GM12878 (cell line): ENCODE data around the gene GSG1L2. TPM values are rescaled to one million over a fixed set of nuclear protein-coding genes. Genes with fewer than 3 reads are reported as not detected.

ENCODE experiments used
- ATAC-seq: fragments of 200-7000 bp; cut with Tn5 transposase; 3 replicates; pipeline ENCODE4 v1.9.1; 2020; ENCODE audit warnings: mild to moderate bottlenecking, moderate library complexity
- BruUV-seq: library from RNA; stranded (reverse); fragments of 400-500 nt; replicated peaks from 2 replicates; lab custom pipeline; 2021; lab: Mats Ljungman, UMichigan
- CTCF ChIA-PET: fragments of 300-600 bp; sonication (Branson Sonifier 250); formaldehyde crosslinking; extraction: SDS; loops from one replicate; lab custom pipeline; 2021; ENCODE audit warnings: inconsistent platforms; lab: Yijun Ruan, JAX
- POLR2A ChIA-PET: fragments of 350-600 bp; formaldehyde crosslinking; extraction: SDS; loops from one replicate; lab custom pipeline; 2021; ENCODE audit warnings: inconsistent platforms; lab: Charles Lee
- RAD21 ChIA-PET: fragments of 300-600 bp; sonication (Branson Sonifier 250); formaldehyde crosslinking; loops from one replicate; lab custom pipeline; 2023; ENCODE audit warnings: antibody characterized with exemption; ENCODE audit not compliant: unreplicated experiment; lab: Charles Lee
- SMC1A ChIA-PET: fragments of 300-600 bp; sonication (Branson Sonifier 250); formaldehyde crosslinking; loops from one replicate; lab custom pipeline; 2023; ENCODE audit not compliant: unreplicated experiment, uncharacterized antibody; lab: Charles Lee
- DNase-seq: peaks from one replicate; pipeline ENCODE4 v3.0.0-alpha.2; 2011; ENCODE audit warnings: low read depth, low spot score
- FAIRE-seq: peaks from 3 replicates; lab custom pipeline; 2011; peaks lifted over from hg19 to GRCh38; lab: Jason Lieb, UNC
- H2AFZ ChIP-seq: 2 replicates; pipeline ENCODE4 v1.6.0; 2011; ENCODE audit warnings: low read depth, low read length, control low read depth; ENCODE audit not compliant: control insufficient read depth
- H3K27ac ChIP-seq: 2 replicates; pipeline ENCODE4 v1.5.1; 2011; ENCODE audit warnings: control low read depth; ENCODE audit not compliant: control insufficient read depth, insufficient read depth
- H3K27me3 ChIP-seq, 2 experiments: replicated peaks in 1 of 2; 2 replicates each; pipeline versions ENCODE4 v1.6.0 to v1.6.1; 2011; ENCODE audit warnings: low read length in 1 of 2; ENCODE audit not compliant: control insufficient read depth in 2 of 2, insufficient read depth in 2 of 2
- H3K36me3 ChIP-seq, 2 experiments: 2 replicates each; pipeline ENCODE4 v1.5.1; 2011; ENCODE audit warnings: low read length in 1 of 2; ENCODE audit not compliant: control insufficient read depth in 2 of 2, insufficient read depth in 2 of 2
- H3K4me1 ChIP-seq: 2 replicates; pipeline ENCODE4 v1.6.1; 2011; ENCODE audit warnings: mild to moderate bottlenecking, low read length, moderate library complexity, mixed read lengths; ENCODE audit not compliant: control insufficient read depth, insufficient read depth
- H3K4me2 ChIP-seq: 2 replicates; pipeline ENCODE4 v1.6.0; 2011; ENCODE audit warnings: control low read depth; ENCODE audit not compliant: control insufficient read depth, insufficient read depth
- H3K4me3 ChIP-seq: fragments of 200-600 bp; sonication (generic); 2 replicates; pipeline ENCODE4 v1.5.1; 2016
- H3K79me2 ChIP-seq: 2 replicates; pipeline ENCODE4 v1.6.0; 2011; ENCODE audit warnings: low read length; ENCODE audit not compliant: control insufficient read depth, insufficient read depth
- H3K9ac ChIP-seq: 2 replicates; pipeline ENCODE4 v1.8.0; 2011; ENCODE audit warnings: low read length, control low read depth, mixed read lengths; ENCODE audit not compliant: control insufficient read depth, insufficient read depth
- H3K9me3 ChIP-seq: replicated peaks from 3 replicates; pipeline ENCODE4 v1.5.1; 2011; ENCODE audit warnings: mild to moderate bottlenecking, low read length; ENCODE audit not compliant: control insufficient read depth, insufficient read depth
- H4K20me1 ChIP-seq: 2 replicates; pipeline ENCODE4 v1.6.0; 2011; ENCODE audit not compliant: control insufficient read depth, insufficient read depth
- ATF7 ChIP-seq: fragments of 450-650 bp; IDR thresholded peaks from 2 replicates; pipeline ENCODE4 v1.6.1; 2016; ENCODE audit warnings: low read depth, mild to moderate bottlenecking
- BCL3 ChIP-seq: IDR thresholded peaks from 2 replicates; pipeline ENCODE4 v1.6.1; 2011; ENCODE audit warnings: borderline replicate concordance, low read depth, mild to moderate bottlenecking, moderate library complexity, low read length; ENCODE audit not compliant: insufficient read depth, poor library complexity, severe bottlenecking
- ELK1 ChIP-seq: IDR thresholded peaks from 2 replicates; pipeline ENCODE4 v1.6.1; 2012; ENCODE audit warnings: low read depth, low read length, improper control_type of control experiment
- EP300 ChIP-seq, 2 experiments: fragments of 150-350 bp in 1 of 2; IDR thresholded peaks; 2 replicates each; pipeline ENCODE4 v1.6.1; 2011 to 2012; ENCODE audit warnings: low read depth in 2 of 2, low read length in 2 of 2, borderline replicate concordance in 1 of 2, improper control_type of control experiment in 1 of 2, inconsistent platforms in 1 of 2; ENCODE audit not compliant: control insufficient read depth in 1 of 2
- FOXM1 ChIP-seq: IDR thresholded peaks from 2 replicates; pipeline ENCODE4 v1.6.1; 2012; ENCODE audit warnings: low read depth, mild to moderate bottlenecking, inconsistent platforms, low read length, moderate library complexity
- IKZF1 ChIP-seq: fragments of 450-650 bp; conservative IDR thresholded peaks from 2 replicates; pipeline ENCODE4 v1.6.1; 2017; ENCODE audit warnings: antibody characterized with exemption, mild to moderate bottlenecking
- IRF4 ChIP-seq: IDR thresholded peaks from 2 replicates; pipeline ENCODE4 v1.6.1; 2011; ENCODE audit warnings: low read depth, low read length
- NR2C2 ChIP-seq: IDR thresholded peaks from 2 replicates; pipeline ENCODE4 v1.6.1; 2011; ENCODE audit warnings: borderline replicate concordance, low read depth; ENCODE audit not compliant: control insufficient read depth, insufficient read length
- SMAD1 ChIP-seq: fragments of 450-650 bp; IDR thresholded peaks from 2 replicates; pipeline ENCODE4 v1.6.1; 2018; ENCODE audit warnings: mild to moderate bottlenecking, low read depth; ENCODE audit not compliant: partially characterized antibody
- SUZ12 ChIP-seq: fragments of 200-600 bp; sonication (generic); IDR thresholded peaks from one replicate; pipeline ENCODE4 v1.6.1; 2018; ENCODE audit warnings: antibody characterized with exemption, mild to moderate bottlenecking; ENCODE audit not compliant: unreplicated experiment
- TCF7 ChIP-seq: IDR thresholded peaks from 2 replicates; pipeline ENCODE4 v1.6.1; 2014; ENCODE audit warnings: antibody characterized with exemption, borderline replicate concordance
- ZNF24 ChIP-seq: fragments of 450-650 bp; IDR thresholded peaks from 2 replicates; pipeline ENCODE4 v1.6.1; 2017; ENCODE audit warnings: antibody characterized with exemption, mild to moderate bottlenecking
- WGBS: methylation state at CpG from one replicate; pipeline ENCODE4 v1.1.6; 2016; ENCODE audit warnings: low lambda C conversion rate; ENCODE audit not compliant: insufficient replicate concordance, insufficient coverage; ENCODE audit errors: missing lambda C conversion rate; 5-methylcytosine and 5-hydroxymethylcytosine counted together
- in situ Hi-C: fragments of 300-500 bp; cut with MboI; formaldehyde crosslinking; loops from 9 replicates; pipeline ENCODE4 v1.14.3; 2018; ENCODE audit warnings: mixed read lengths
- intact Hi-C: fragments of 100-400 bp; cut with micrococcal nuclease; formaldehyde crosslinking; loops from one replicate; pipeline ENCODE4 v1.14.2; 2022; ENCODE audit not compliant: unreplicated experiment
- polyA plus RNA-seq, 11 experiments: library from polyadenylated mRNA; depleted of rRNA in 4 of 11; unstranded in 6 of 11; stranded (reverse) in 5 of 11; fragments of >200 nt; fragmentation: Nextera tagmentation in 4 of 11; fragmentation: Illumina TruSeq in 1 of 11; extraction: Ambion mirVana in 4 of 11; extraction: Trizol in 1 of 11; gene quantifications; 1 replicate in 1 of 11; 2 replicates in 10 of 11; pipeline versions ENCODE4 v1.2.1 to v1.2.3, GENCODE V29; 2011 to 2016; ENCODE audit warnings: inconsistent platforms in 2 of 11, missing spikeins in 2 of 11, low read depth in 1 of 11
- total RNA-seq, 4 experiments: library from RNA; depleted of rRNA in 3 of 4; stranded (reverse); fragments of >200 nt in 3 of 4; fragmentation: Illumina TruSeq in 1 of 4; extraction: Trizol in 1 of 4; gene quantifications; 2 replicates each; pipeline versions ENCODE4 v1.2.1 to v1.2.3, GENCODE V29; 2013 to 2021

GSG1L2 gene
- total and polyA plus RNA-seq, 10 of the 15 experiments (the other 5 are each of a cell fraction or from before 2014, with no cell fraction given) = not detected

- in situ Hi-C loops = no loop called here
- Histone ChIP-seq H3K27me3 (no peaks in the 10 kb centered on the region), H3K79me2 (no peaks in the 10 kb centered on the region), H3K9ac (no peak overlapping the region), H3K9me3 (no peaks in the 10 kb centered on the region), H3K4me2 (no peak overlapping the region), H3K4me1 (no peaks in the 10 kb centered on the region), H3K4me3 (no peak overlapping the region), H3K27ac (no peak overlapping the region), H4K20me1 (no peaks in the 10 kb centered on the region), H3K36me3 (no peaks in the 10 kb centered on the region), H2AFZ (no peak overlapping the region)
- RAD21 ChIA-PET = no interaction called here
- FAIRE-seq (no peak), ATAC-seq (no peak), DNase-seq (no peak)
- WGBS = 20% methylated on average over 7 of the region's 10 CpGs
- BruUV-seq = no TSS peak
- POLR2A ChIA-PET = interaction anchor here (0.5 kb wide), 1 partner anchor 131 kb away, joined by 4 read pairs; no protein-coding TSS in a partner anchor
- peak; percentile 78 for TF ChIP-seq BCL3
- TF ChIP-seq SMAD1 = no peak
- CTCF ChIA-PET = no interaction called here
- SMC1A ChIA-PET = no interaction called here
- intact Hi-C loops = no loop called here
These were observed 5.4 kb downstream of the GSG1L2 start for GRCh38 chr17:9816472-9816871.

- TF ChIP-seq FOXM1 (no peak), IRF4 (no peak), TCF7 (no peak), SUZ12 (no peak), ATF7 (no peak), ZNF24 (no peak), IKZF1 (no peak), ELK1 (no peak), NR2C2 (no peak), EP300 (IDR thresholded peaks at IDR 0.05; ENCODE audit: borderline replicate concordance in 1 of 2, control insufficient read depth in 1 of 2, low read depth in 2 of 2, low read length in 2 of 2) (no peak)
- no TSS peak for BruUV-seq
- ChIA-PET SMC1A (no interaction called here), POLR2A (no interaction called here), RAD21 (no interaction called here), CTCF (no interaction called here)
- Histone ChIP-seq H3K4me3 (no peak overlapping the region), H3K27me3 (no peaks in the 10 kb centered on the region), H3K9ac (no peak overlapping the region), H3K27ac (no peak overlapping the region), H4K20me1 (no peaks in the 10 kb centered on the region), H2AFZ (no peak overlapping the region), H3K79me2 (no peaks in the 10 kb centered on the region), H3K4me2 (no peak overlapping the region), H3K4me1 (no peaks in the 10 kb centered on the region), H3K9me3 (no peaks in the 10 kb centered on the region), H3K36me3 (no peaks in the 10 kb centered on the region)
- in situ Hi-C loops (no loop called here), intact Hi-C loops (no loop called here)
- no peak for ATAC-seq
- 54% methylated on average over 14 of the region's 14 CpGs for WGBS
- no peak for DNase-seq
- no peak for FAIRE-seq
These were observed 7.4 kb downstream of the GSG1L2 start for GRCh38 chr17:9814337-9814945.
